SK-N-SH treated with all-trans-retinoic acid at 6 μM for 48 hours (cell line): ENCODE data around the gene RNH1.

Source experiments
- ATAC-seq: fragments of 200-7000 bp; cut with Tn5 transposase; 3 replicates; pipeline ENCODE4 v1.9.1; 2020; ENCODE audit warnings: mild to moderate bottlenecking, moderate library complexity
- ARNTL ChIP-seq: fragments of 450-650 bp; formaldehyde crosslinking; IDR thresholded peaks from 2 replicates; pipeline ENCODE4 v1.5.0; 2020; ENCODE audit warnings: low read depth, mild to moderate bottlenecking, moderate library complexity, borderline replicate concordance
- BACH2 ChIP-seq: fragments of 250-450 bp; sonication (Bioruptor Pico); IDR thresholded peaks from 2 replicates; pipeline ENCODE4 v1.9.0; 2021; ENCODE audit warnings: mild to moderate bottlenecking, borderline replicate concordance
- CREB5 ChIP-seq: fragments of 250-450 bp; sonication (Bioruptor Pico); IDR thresholded peaks from 2 replicates; pipeline ENCODE4 v1.5.1; 2020; ENCODE audit warnings: low read depth, mild to moderate bottlenecking, moderate library complexity
- CSRNP3 ChIP-seq: fragments of 250-450 bp; sonication (Bioruptor Pico); IDR thresholded peaks from 2 replicates; pipeline ENCODE4 v1.5.1; 2021; ENCODE audit warnings: mild to moderate bottlenecking, moderate library complexity
- GLIS3 ChIP-seq: fragments of 250-450 bp; sonication (Bioruptor Pico); IDR thresholded peaks from 2 replicates; pipeline ENCODE4 v1.5.0; 2020; ENCODE audit warnings: mild to moderate bottlenecking, moderate library complexity
- ISL1 ChIP-seq: fragments of 250-450 bp; sonication (Bioruptor Pico); IDR thresholded peaks from 2 replicates; pipeline ENCODE4 v2.1.2; 2022; ENCODE audit warnings: mild to moderate bottlenecking, moderate library complexity
- OSR1 ChIP-seq: fragments of 250-450 bp; sonication (Bioruptor Pico); IDR thresholded peaks from 2 replicates; pipeline ENCODE4 v1.8.0; 2022; ENCODE audit warnings: moderate library complexity, mild to moderate bottlenecking, inconsistent platforms
- PATZ1 ChIP-seq: fragments of 250-450 bp; sonication (Bioruptor Pico); IDR thresholded peaks from 2 replicates; pipeline ENCODE4 v1.8.0; 2020; ENCODE audit warnings: mild to moderate bottlenecking, moderate library complexity, borderline replicate concordance
- POU6F1 ChIP-seq: fragments of 250-450 bp; sonication (Bioruptor Pico); IDR thresholded peaks from 2 replicates; pipeline ENCODE4 v1.8.0; 2021; ENCODE audit warnings: low read depth, mild to moderate bottlenecking, moderate library complexity, borderline replicate concordance
- PPARA ChIP-seq: fragments of 250-450 bp; sonication (Bioruptor Pico); IDR thresholded peaks from 2 replicates; pipeline ENCODE4 v1.5.0; 2020; ENCODE audit warnings: mild to moderate bottlenecking, borderline replicate concordance
- RARB ChIP-seq: fragments of 250-450 bp; sonication (Bioruptor Pico); IDR thresholded peaks from 2 replicates; pipeline ENCODE4 v1.8.0; 2021; ENCODE audit warnings: mild to moderate bottlenecking, moderate library complexity
- SNAI2 ChIP-seq: fragments of 250-450 bp; sonication (Bioruptor Pico); IDR thresholded peaks from 2 replicates; pipeline ENCODE4 v1.5.0; 2020; ENCODE audit warnings: mild to moderate bottlenecking, moderate library complexity
- TCF4 ChIP-seq: fragments of 250-450 bp; sonication (Bioruptor Pico); IDR thresholded peaks from 2 replicates; pipeline ENCODE4 v1.8.0; 2021; ENCODE audit warnings: mild to moderate bottlenecking, moderate library complexity, borderline replicate concordance
- TOX ChIP-seq: fragments of 250-450 bp; sonication (Bioruptor Pico); IDR thresholded peaks from 2 replicates; pipeline ENCODE4 v1.8.0; 2021; ENCODE audit warnings: mild to moderate bottlenecking, moderate library complexity, borderline replicate concordance
- TSHZ2 ChIP-seq: fragments of 250-450 bp; sonication (Bioruptor Pico); IDR thresholded peaks from 2 replicates; pipeline ENCODE4 v1.5.0; 2020; ENCODE audit warnings: mild to moderate bottlenecking, moderate library complexity
- ZC3H10 ChIP-seq: fragments of 250-450 bp; sonication (Bioruptor Pico); IDR thresholded peaks from 2 replicates; pipeline ENCODE4 v1.5.1; 2021; ENCODE audit warnings: mild to moderate bottlenecking, moderate library complexity
- ZFP3 ChIP-seq: fragments of 250-450 bp; sonication (Bioruptor Pico); IDR thresholded peaks from 2 replicates; pipeline ENCODE4 v1.5.0; 2020; ENCODE audit warnings: mild to moderate bottlenecking, moderate library complexity
- ZFP30 ChIP-seq: fragments of 450-650 bp; formaldehyde crosslinking; IDR thresholded peaks from 2 replicates; pipeline ENCODE4 v1.5.0; 2022; ENCODE audit warnings: mild to moderate bottlenecking, moderate library complexity
- ZNF565 ChIP-seq: fragments of 450-650 bp; formaldehyde crosslinking; conservative IDR thresholded peaks from 2 replicates; pipeline ENCODE4 v1.5.0; 2020; ENCODE audit warnings: low read depth, mild to moderate bottlenecking, moderate library complexity
- ZNF70 ChIP-seq: fragments of 450-650 bp; formaldehyde crosslinking; IDR thresholded peaks from 2 replicates; pipeline ENCODE4 v1.5.0; 2020; ENCODE audit warnings: mild to moderate bottlenecking, moderate library complexity

The RNH1 gene

GRCh38 chr11:484616-485015 lies 22.4 kb downstream of the RNH1 start:
- no peak for ATAC-seq
- no peak for TF ChIP-seq OSR1 (CRISPR knock-in tag)

GRCh38 chr11:479311-479710 lies 27.7 kb downstream of the RNH1 start:
- no peak for ATAC-seq
- TF ChIP-seq BACH2 (CRISPR knock-in tag) (no peak), POU6F1 (CRISPR knock-in tag) (no peak), CSRNP3 (CRISPR knock-in tag) (no peak), ZFP3 (CRISPR knock-in tag) (no peak)
- TF ChIP-seq, all 23 proteins: peak for 0

- no peak for TF ChIP-seq ZFP3 (CRISPR knock-in tag)
- TF ChIP-seq TOX (CRISPR knock-in tag) = no peak
- TF ChIP-seq ZNF70 (CRISPR knock-in tag) = no peak
- TF ChIP-seq PPARA (CRISPR knock-in tag) = no peak
- no peak for TF ChIP-seq OSR1 (CRISPR knock-in tag)
- no peak for TF ChIP-seq BACH2 (CRISPR knock-in tag)
- ATAC-seq = no peak
Observed at GRCh38 chr11:477052-477715, 29.9 kb downstream of the RNH1 start.

GRCh38 chr11:476416-476815 lies 30.6 kb downstream of the RNH1 start:
- ATAC-seq = no peak
- TF ChIP-seq ZNF565 (CRISPR knock-in tag) (no peak), ZFP30 (CRISPR knock-in tag) (no peak), CREB5 (CRISPR knock-in tag) (no peak), CSRNP3 (CRISPR knock-in tag) (no peak), BACH2 (CRISPR knock-in tag) (no peak), SNAI2 (no peak), ZNF70 (CRISPR knock-in tag) (no peak), ZC3H10 (CRISPR knock-in tag) (no peak), RARB (CRISPR knock-in tag) (no peak), ARNTL (CRISPR knock-in tag) (no peak)

- ATAC-seq = no peak
- TF ChIP-seq ZNF70 (CRISPR knock-in tag) = no peak
- TF ChIP-seq TSHZ2 (CRISPR knock-in tag) = no peak
- no peak for TF ChIP-seq ZFP30 (CRISPR knock-in tag)
- TF ChIP-seq GLIS3 (CRISPR knock-in tag) = no peak
- no peak for TF ChIP-seq PATZ1 (CRISPR knock-in tag)
- TF ChIP-seq ISL1 (CRISPR knock-in tag) = no peak
- TF ChIP-seq PPARA (CRISPR knock-in tag) = no peak
- TF ChIP-seq TCF4 = no peak
- no peak for TF ChIP-seq CSRNP3 (CRISPR knock-in tag)
- TF ChIP-seq ARNTL (CRISPR knock-in tag) = no peak
Observed at GRCh38 chr11:475941-476340, 31.1 kb downstream of the RNH1 start.
